Stimulated activated CD8-positive, alpha-beta memory T cell treated with anti-CD3 and anti-CD28 coated beads, Interleukin-7, amount 100 ng/mL, for 1 hour (primary cell): ENCODE results near the gene COX7A1.
"Not testable (repeated sequence)": the region's sequence is repeated elsewhere in the genome, so short reads cannot be mapped to it uniquely, and the experiment has no call there.

Experiments
- DNase-seq, 2 donors: peaks; one replicate each; pipeline ENCODE4 v3.0.0-alpha.2; 2020; ENCODE audit warnings: low read depth in 2 of 2

The COX7A1 gene

GRCh38 chr19:36152352-36153091, at the start of gene COX7A1:
COX7A1 (minus strand) TSS chr19:36152447; CDS start chr19:36152407, 40 bp downstream.
- no peak for DNase-seq

- DNase-seq = no peak
Observed at GRCh38 chr19:36201684-36202083, 49.4 kb upstream of the COX7A1 start.

DNA sequence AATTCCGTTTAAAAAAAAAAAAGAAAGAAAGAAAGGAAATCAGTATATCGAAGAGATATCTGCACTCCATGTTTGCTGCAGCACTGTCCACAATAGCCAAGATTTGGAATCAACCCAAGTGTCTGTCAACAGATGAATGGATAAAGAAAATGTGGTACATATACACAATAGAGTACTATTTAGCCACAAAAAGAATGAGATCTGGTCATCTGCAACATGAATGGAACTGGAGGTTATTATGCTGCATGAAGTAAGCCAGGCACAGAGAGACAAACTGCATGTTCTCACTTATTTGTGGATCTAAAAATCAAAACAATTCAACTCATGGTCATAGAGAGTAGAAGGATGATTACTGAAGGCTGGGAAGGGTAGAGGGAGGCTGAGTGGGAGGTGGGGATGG, 45.9 kb upstream of the COX7A1 start:
- DNase-seq = no peak

GRCh38 chr19:36196249-36196648, 44.0 kb upstream of the COX7A1 start:
- DNase-seq = no peak

DNA sequence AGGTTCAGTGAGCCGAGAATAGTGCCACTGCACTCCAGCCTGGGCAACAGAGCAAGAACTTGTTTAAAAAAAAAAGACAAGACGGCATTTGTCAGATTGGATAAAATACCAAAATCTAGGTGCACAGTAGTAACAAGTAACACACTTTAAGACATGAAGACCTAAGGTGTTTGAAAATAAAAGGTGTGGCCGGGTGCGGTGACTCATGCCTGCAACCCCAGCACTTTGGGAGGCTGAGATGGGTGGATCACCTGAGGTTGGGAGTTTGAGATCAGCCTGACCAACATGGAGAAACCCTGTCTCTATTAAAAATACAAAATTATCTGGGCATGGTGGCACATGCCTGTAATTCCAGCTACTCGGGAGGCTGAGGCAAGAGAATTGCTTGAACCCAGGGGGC, 34.5 kb upstream of the COX7A1 start:
- not testable (repeated sequence) for DNase-seq

DNA sequence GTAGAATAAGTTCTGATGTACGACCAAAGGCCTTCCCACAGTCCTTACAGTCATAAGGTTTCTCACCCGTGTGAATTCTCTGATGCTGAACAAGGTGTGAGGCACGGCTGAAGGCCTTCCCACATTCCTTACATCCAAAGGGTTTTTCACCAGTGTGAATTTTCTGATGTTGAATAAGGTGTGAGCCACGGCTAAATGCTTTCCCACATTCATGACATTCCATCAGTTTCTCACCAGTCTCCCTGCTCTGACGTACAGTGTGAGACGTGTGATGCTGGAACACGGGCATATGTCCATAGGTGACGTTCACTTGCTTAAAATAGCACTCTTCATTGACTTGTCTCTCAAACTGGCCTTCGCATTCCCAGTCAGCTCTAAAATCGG, 31.0 kb upstream of the COX7A1 start:
- DNase-seq = no peak

DNA sequence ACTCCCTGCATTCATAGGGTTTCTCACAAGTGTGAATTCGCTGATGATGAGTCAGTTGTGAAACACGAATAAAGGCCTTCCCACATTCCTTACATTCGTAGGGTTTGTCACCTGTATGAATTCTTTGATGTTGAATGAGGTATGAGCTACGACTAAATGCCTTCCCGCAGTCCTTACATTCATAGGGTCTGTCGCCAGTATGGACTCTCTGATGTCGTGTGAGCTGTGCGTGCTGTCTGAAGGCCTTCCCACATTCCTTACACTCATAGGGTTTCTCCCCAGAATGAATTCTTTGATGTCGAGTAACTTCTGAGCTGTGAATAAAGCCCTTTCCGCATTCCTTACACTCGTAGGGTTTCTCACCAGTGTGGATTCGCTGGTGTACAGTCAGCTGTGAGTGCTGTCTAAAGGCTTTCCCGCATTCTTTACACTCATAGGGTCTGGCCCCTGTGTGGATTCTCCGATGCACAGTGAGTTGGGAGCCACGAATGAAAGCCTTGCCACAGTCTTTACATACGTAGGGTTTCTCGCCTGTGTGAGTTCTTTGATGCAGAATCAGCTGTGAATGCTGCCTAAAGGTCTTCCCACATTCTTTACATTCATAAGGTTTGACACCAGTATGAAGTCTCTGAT, 30.5 kb upstream of the COX7A1 start:
- DNase-seq = no peak

- not testable (repeated sequence) for DNase-seq
Observed at GRCh38 chr19:36179077-36179476, 26.8 kb upstream of the COX7A1 start.

GRCh38 chr19:36173846-36174245, 21.6 kb upstream of the COX7A1 start:
- not testable (repeated sequence) for DNase-seq

DNA sequence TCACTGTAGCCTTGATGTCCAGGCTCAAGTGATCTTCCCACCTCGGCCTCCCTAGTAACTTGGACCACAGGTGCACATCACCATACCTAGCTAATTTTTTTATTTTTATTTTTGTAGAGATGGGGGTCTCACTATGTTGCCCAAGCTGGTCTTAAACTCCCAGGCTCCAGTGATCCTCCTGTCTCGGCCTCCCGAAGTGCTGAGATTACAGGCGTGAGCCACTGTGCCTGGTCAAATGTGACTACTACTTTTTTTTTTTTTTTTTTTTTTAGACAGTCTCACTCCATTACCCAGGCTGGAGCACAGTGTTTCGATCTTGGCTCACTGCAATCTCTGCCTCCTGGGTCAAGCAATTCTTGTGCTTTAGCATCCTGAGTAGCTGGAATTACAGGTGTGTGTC, 20.6 kb upstream of the COX7A1 start:
- DNase-seq = no peak

- no peak for DNase-seq
Observed at GRCh38 chr19:36169084-36169760, 17.0 kb upstream of the COX7A1 start.

DNA sequence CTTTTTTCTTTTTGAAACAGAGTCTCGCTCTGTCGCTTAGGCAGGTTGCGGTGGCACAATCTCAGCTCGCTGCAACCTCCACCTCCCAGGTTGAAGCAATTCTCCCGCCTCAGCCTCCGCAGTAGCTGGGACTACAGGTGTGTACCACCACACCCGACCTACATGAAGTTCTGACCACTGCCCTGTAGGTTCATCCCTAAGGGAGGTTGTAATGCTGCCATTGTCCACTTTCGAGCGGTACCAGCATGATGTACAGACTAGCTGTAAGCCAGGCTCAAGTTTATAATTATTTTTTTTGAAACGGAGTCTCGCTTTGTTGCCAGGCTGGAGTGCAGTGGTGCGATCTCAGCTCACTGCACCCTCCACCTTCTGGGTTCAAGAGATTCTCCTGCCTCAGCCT, 11.6 kb upstream of the COX7A1 start:
- DNase-seq = no peak

GRCh38 chr19:36160821-36161596, 8.8 kb upstream of the COX7A1 start:
- DNase-seq = no peak

GRCh38 chr19:36153126-36153525, 879 bp upstream of the COX7A1 start:
- no peak for DNase-seq

DNA sequence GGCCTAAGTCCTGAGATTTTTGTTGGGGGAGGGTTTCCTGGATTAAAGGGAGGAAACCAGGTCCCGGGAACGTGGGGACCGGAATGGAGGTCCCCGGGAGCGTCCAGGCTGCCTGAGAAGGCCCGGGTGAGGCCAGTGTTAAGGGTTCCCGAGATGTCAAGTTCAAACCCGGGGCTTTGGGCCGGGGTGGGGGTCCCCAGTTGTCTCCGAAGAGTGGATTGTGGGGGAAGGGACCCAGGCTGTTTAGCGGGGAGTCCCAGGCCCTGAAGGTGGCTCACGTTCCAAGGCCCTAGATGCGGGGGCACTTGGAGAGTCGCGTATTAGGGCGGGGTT, 262 bp downstream of the COX7A1 start:
- DNase-seq = no peak

GRCh38 chr19:36151144-36152018, 866 bp downstream of the COX7A1 start:
- DNase-seq = no peak

GRCh38 chr19:36150586-36150985, 1.7 kb downstream of the COX7A1 start:
- no peak for DNase-seq

GRCh38 chr19:36149673-36150406, 2.4 kb downstream of the COX7A1 start:
- DNase-seq = no peak

GRCh38 chr19:36144624-36145023, 7.6 kb downstream of the COX7A1 start:
- DNase-seq = no peak

DNA sequence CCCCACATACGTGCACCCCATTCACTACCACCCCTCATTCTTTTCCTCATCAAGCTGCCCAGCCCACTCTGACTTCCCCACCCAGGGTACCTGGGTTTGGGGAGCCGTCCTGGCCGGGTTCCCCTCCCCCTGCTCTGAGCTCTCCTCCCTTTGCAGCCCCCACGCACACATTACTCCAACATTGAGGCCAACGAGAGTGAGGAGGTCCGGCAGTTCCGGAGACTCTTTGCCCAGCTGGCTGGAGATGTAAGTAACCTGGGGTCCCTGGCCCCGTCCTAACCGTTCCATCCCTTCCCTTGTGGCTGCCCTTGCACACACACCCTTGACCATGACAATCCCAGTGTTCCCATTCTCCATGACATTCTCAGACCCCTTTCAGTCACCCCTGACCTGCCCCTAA, 9.8 kb downstream of the COX7A1 start:
- no peak for DNase-seq

- no peak for DNase-seq
Observed at GRCh38 chr19:36142046-36142445, 10.2 kb downstream of the COX7A1 start.
